Neural progenitor cell (in vitro differentiated cells): Measurements from ENCODE around the gene MINDY3.

ENCODE experiments used
- EZH2 ChIP-seq: fragments of 200-600 bp; sonication (generic); IDR thresholded peaks from 2 replicates; pipeline ENCODE4 v1.6.1; 2017; ENCODE audit warnings: antibody characterized with exemption, mild to moderate bottlenecking, moderate library complexity
- TF ChIP-seq, protein P1 (sequence below): fragments of 200-600 bp; sonication (generic); IDR thresholded peaks from 2 replicates; pipeline ENCODE4 v1.5.1; 2017; ENCODE audit warnings: antibody characterized with exemption, mild to moderate bottlenecking

DNA sequence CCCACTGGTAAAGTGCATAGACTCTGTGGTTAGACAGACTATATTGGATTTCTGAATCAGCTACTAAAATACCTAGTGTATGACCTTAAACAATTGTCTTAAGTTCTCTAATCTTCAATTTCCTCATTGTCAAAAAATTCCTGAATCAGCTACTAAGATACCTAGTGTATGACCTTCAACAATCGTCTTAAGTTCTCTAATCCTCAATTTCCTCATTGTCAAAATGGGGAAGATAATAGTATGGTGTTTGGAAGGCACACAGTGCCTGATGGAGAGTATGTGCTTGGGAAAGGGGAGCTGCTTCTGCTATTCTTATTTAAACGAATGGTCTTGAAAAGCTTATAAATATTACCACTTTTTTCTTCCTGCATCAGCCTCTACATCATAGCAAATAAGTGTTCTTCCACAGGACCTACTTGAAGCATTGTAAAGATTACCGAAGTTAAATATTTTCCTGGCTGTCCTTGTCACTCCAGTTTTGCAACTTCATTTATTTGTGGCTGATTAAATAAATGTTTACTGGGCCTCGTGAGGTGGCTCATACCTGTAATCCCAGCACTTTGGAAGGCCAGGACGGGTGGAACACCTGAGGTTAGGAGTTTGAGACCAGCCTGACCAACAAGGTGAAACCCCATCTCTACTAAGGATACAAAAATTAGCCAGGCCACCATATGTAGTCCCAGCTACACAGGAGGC is 76.2 kb downstream of the MINDY3 start:
- TF ChIP-seq, protein P1, sequence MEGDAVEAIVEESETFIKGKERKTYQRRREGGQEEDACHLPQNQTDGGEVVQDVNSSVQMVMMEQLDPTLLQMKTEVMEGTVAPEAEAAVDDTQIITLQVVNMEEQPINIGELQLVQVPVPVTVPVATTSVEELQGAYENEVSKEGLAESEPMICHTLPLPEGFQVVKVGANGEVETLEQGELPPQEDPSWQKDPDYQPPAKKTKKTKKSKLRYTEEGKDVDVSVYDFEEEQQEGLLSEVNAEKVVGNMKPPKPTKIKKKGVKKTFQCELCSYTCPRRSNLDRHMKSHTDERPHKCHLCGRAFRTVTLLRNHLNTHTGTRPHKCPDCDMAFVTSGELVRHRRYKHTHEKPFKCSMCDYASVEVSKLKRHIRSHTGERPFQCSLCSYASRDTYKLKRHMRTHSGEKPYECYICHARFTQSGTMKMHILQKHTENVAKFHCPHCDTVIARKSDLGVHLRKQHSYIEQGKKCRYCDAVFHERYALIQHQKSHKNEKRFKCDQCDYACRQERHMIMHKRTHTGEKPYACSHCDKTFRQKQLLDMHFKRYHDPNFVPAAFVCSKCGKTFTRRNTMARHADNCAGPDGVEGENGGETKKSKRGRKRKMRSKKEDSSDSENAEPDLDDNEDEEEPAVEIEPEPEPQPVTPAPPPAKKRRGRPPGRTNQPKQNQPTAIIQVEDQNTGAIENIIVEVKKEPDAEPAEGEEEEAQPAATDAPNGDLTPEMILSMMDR: no peak
- TF ChIP-seq EZH2: no peak
